Activated naive CD4-positive, alpha-beta T cell treated with anti-CD3 and anti-CD28 coated beads for 36 hours (primary cell): ENCODE measurements around the gene NHEJ1. TPM values are rescaled to one million over a fixed set of nuclear protein-coding genes. Genes with fewer than 3 reads are reported as not detected.
A peak's percentile ranks its signal among the peaks of the same experiment; 100 is the strongest.
"Not testable (repeated sequence)": the region's sequence is repeated elsewhere in the genome, so short reads cannot be mapped to it uniquely, and the experiment has no call there.

Source experiments
- CTCF ChIA-PET: fragments of 350-600 bp; sonication (Branson Sonifier 250); formaldehyde crosslinking; loops from one replicate; lab custom pipeline; 2021; ENCODE audit warnings: antibody characterized with exemption; lab: Charles Lee
- DNase-seq: peaks from one replicate; pipeline ENCODE4 v3.0.0-alpha.2; 2020
- H3K27ac Mint-ChIP-seq: one replicate; pipeline ENCODE4 v1.8.0; 2021; ENCODE audit warnings: mild to moderate bottlenecking, mixed read lengths
- H3K27me3 Mint-ChIP-seq: one replicate; pipeline ENCODE4 v1.8.0; 2021; ENCODE audit warnings: low read depth, mixed read lengths
- H3K36me3 Mint-ChIP-seq: one replicate; pipeline ENCODE4 v1.8.0; 2021; ENCODE audit warnings: low read depth, mixed read lengths
- H3K4me1 Mint-ChIP-seq: one replicate; pipeline ENCODE4 v1.8.0; 2021; ENCODE audit warnings: low read depth, mixed read lengths
- H3K4me3 Mint-ChIP-seq: one replicate; pipeline ENCODE4 v1.8.0; 2021; ENCODE audit warnings: mild to moderate bottlenecking, moderate library complexity, mixed read lengths
- H3K9me3 Mint-ChIP-seq: one replicate; pipeline ENCODE4 v1.8.0; 2021; ENCODE audit warnings: mixed read lengths
- intact Hi-C: fragments of 100-400 bp; cut with micrococcal nuclease; formaldehyde crosslinking; loops from one replicate; pipeline ENCODE4 v1.15.1; 2023
- total RNA-seq, 2 experiments: library from RNA; stranded (reverse); gene quantifications; one replicate each; pipeline ENCODE4 v1.2.3, GENCODE V29; 2021

Gene NHEJ1
- total RNA-seq, 2 experiments from 2014 or later: 24.4 to 26.6 TPM

DNA sequence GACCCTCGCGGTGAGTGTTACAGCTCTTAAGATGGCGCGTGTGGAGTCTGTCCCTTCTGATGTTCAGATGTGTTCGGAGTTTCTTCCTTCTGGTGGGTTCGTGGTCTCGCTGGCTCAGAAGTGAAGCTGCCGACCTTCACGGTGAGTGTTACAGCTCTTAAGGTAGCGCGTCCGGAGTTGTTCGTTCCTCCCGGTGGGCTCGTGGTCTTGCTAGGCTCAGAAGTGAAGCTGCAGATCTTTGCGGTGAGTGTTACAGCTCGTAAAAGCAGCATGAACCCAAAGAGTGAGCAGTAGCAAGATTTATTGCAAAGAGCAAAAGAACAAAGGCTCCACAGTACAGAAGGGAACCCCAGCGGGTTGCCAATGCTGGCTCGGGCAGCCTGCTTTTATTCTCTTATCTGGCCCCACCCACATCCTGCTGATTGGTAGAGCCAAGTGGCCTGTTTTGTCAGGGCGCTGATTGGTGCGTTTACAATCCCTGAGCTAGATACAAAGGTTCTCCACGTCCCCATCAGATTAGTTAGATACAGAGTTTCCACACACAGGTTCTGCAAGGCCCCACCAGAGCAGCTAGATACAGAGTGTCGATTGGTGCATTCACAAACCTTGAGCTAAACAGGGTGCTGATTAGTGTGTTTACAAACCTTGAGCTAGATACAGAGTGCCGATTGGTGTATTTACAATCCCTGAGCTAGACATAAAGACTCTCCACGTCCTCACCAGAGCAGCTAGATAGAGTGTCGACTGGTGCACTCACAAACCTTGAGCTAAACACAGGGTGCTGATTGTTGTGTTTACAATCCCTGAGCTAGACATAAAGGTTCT, 40.1 kb upstream of the NHEJ1 start:
- intact Hi-C loops, H3K9me3 Mint-ChIP-seq: not testable (repeated sequence)
- H3K4me1 Mint-ChIP-seq: peaks cover 12% of the 10 kb centered on the region

DNA sequence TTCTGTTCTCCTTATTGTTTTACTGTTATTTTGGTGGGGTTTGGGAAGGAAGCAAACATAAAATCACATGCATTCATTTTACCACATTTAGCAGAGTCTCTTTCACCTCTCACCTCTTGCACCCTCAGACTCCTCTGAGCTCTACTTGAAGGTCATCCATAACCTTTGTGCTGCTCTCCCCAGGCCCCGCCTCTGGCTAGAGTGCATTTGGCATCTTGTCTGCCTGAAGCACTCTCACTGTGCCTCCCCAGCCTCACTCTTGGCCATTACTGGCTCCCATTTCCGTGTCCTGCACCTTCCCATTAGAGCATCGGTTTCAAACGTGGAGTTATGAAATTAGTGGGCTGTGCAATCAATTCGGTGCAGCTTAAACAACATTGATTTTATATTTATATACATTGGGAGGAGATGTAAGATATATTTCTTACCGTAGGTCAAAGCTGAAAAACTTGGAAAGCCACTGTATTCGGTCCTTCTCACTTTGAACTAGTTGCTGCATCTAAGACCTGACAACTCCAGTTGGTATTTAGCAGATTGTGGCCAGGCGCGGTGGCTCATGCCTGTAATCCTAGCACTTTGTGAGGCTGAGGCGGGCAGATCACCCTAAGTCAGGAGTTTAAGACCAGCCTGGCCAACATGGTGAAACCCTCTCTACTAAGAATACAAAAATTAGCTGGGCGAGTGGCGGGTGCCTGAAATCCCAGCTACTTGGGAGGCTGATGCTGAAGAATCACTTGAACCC, 39.0 kb upstream of the NHEJ1 start:
- intact Hi-C loops: no loop called here
- Mint-ChIP-seq H3K27me3 (no peaks in the 10 kb centered on the region), H3K4me1 (peaks cover 12% of the 10 kb centered on the region), H3K36me3 (no peaks in the 10 kb centered on the region), H3K27ac (no peak overlapping the region), H3K9me3 (peaks cover 7% of the 10 kb centered on the region), H3K4me3 (no peak overlapping the region)
- DNase-seq: no peak
- CTCF ChIA-PET: interaction anchor here (0.8 to 1.9 kb wide), 4 partner anchors 21 to 95 kb away, joined by 3 to 4 read pairs (median 3); no protein-coding TSS in a partner anchor

More for the DNA sequence above, 40.1 kb upstream of the NHEJ1 start:
- CTCF ChIA-PET: interaction anchor here (1.0 to 1.9 kb wide), 4 partner anchors 19 to 94 kb away, joined by 3 to 6 read pairs (median 4); no protein-coding TSS in a partner anchor
- Mint-ChIP-seq H3K27ac (peak overlapping the region; percentile 81), H3K4me3 (peak overlapping the region; percentile 73)
- H3K36me3 Mint-ChIP-seq, H3K27me3 Mint-ChIP-seq: not testable (repeated sequence)
- DNase-seq: peak; percentile 37

DNA sequence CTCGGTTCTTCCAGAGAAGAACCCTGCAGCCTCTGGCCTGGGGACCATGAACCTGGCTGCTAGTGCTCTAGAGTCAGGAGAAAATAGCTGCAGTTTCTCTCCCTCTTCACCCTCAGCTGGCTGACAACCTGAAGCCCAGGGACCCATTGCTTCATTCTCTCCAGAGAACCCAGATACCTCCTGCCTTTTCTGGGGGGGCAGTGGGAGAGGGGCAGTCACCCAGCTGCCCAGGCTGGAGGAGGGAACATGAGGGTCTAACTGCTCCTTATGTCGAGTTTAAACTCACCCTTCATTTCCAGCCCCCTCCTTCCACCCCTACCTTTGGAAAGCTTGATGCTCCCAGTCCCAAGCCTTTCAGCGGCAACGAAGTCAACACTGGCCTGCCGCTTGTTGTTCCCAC, 38.4 kb upstream of the NHEJ1 start:
- Mint-ChIP-seq H3K27ac (no peak overlapping the region), H3K4me1 (peaks cover 12% of the 10 kb centered on the region), H3K9me3 (peaks cover 5% of the 10 kb centered on the region), H3K4me3 (no peak overlapping the region), H3K36me3 (no peaks in the 10 kb centered on the region), H3K27me3 (no peaks in the 10 kb centered on the region)
- CTCF ChIA-PET: interaction anchor here (0.8 to 1.0 kb wide), 3 partner anchors 20 to 96 kb away, joined by 3 read pairs; no protein-coding TSS in a partner anchor
- intact Hi-C loops: no loop called here
- DNase-seq: no peak

DNA sequence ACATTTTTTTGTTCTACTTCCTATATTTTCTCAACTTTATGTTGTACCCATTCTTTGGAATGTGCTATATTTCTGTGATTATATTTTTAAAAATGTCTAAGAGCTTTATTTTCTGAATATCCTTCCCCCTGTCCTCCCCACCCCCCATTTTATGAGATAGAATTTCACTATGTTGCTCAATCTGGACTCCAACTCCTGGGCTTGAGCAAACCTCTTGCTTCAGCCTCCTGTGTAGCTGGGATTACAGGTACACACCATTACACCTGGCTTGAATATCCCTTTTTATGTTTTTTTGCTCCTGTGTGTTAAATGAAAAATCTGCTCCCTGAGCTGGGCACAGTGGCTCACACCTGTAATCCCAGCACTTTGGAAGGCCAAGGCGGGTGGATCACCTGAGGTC, 36.8 kb upstream of the NHEJ1 start:
- no peak overlapping the region for H3K27ac Mint-ChIP-seq
- DNase-seq: no peak
- H3K36me3 Mint-ChIP-seq: no peaks in the 10 kb centered on the region
- H3K9me3 Mint-ChIP-seq: peaks cover 3% of the 10 kb centered on the region
- H3K4me3 Mint-ChIP-seq: no peak overlapping the region
- CTCF ChIA-PET: interaction anchor here (0.7 to 1.1 kb wide), 3 partner anchors 9 to 104 kb away, joined by 3 read pairs; partner anchors contain the start of genes ANKZF1, ATG9A and ZFAND2B
- no peaks in the 10 kb centered on the region for H3K27me3 Mint-ChIP-seq
- peaks cover 12% of the 10 kb centered on the region for H3K4me1 Mint-ChIP-seq
- intact Hi-C loops: no loop called here

DNA sequence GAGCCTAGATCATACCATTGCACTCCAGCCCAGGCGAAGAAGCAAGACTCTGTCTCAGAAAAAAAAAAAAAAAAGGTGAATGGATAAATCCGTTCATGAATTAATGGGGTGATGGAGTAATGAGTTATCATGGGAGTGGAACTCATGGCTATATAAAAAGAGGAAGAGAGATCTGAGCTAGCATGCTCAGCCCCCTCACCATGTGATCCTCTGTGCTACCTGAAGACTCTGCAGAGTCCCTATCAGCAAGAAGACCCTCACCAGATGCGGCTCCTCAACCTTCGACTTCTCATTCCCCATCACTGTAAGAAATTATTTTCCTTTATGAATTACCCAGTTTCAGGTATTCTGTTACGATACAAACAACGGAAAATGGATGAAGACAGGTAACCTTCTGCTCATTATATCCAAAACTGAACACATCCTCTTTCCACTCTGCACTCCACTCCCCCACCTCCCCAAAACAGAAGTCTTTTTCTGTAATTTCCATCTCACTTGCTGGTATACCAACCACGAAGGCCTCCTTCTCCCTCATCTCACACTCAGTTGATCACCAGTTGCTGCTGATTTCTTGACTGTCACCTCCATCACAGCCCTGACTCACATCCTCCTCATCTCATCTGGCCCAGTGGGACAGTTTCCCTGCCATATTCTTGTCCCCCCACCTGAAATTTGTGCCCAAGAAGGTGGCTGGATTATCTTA, 26.3 kb upstream of the NHEJ1 start:
- H3K9me3 Mint-ChIP-seq: no peaks in the 10 kb centered on the region
- peaks cover 24% of the 10 kb centered on the region for H3K4me1 Mint-ChIP-seq
- peak; percentile 68 for DNase-seq
- no peaks in the 10 kb centered on the region for H3K27me3 Mint-ChIP-seq
- H3K4me3 Mint-ChIP-seq: no peak overlapping the region
- CTCF ChIA-PET: no interaction called here
- peaks cover 10% of the 10 kb centered on the region for H3K36me3 Mint-ChIP-seq
- H3K27ac Mint-ChIP-seq: peak overlapping the region; percentile 82
- intact Hi-C loops: loop anchor here (1.0 kb wide), 1 partner anchor 9 kb away; the partner anchor contains the start of gene RETREG2

DNA sequence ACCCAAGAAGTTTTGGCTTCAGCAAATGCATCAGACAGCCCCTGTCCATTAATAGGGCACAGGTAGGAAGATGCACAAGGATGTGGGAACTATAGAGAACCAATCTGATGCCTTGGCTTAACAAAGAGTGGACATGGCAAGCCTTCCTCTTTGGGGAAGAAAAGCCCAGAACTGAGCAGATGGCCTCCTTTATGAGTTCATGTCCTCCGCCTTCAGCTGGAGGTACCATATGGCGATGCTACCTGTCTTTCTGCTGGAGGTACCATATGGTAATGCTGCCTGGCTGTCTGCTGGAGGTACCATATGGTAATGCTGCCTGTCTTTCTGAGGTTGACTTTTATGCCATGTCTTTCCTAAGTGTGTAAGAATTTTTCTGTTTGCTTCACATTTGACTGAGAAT, 23.5 kb upstream of the NHEJ1 start:
- Mint-ChIP-seq H3K27ac (peak overlapping the region; percentile 32), H3K36me3 (peaks cover 22% of the 10 kb centered on the region), H3K4me1 (peaks cover 47% of the 10 kb centered on the region), H3K9me3 (no peaks in the 10 kb centered on the region), H3K27me3 (no peaks in the 10 kb centered on the region), H3K4me3 (no peak overlapping the region)
- no peak for DNase-seq
- intact Hi-C loops: no loop called here
- CTCF ChIA-PET: no interaction called here

DNA sequence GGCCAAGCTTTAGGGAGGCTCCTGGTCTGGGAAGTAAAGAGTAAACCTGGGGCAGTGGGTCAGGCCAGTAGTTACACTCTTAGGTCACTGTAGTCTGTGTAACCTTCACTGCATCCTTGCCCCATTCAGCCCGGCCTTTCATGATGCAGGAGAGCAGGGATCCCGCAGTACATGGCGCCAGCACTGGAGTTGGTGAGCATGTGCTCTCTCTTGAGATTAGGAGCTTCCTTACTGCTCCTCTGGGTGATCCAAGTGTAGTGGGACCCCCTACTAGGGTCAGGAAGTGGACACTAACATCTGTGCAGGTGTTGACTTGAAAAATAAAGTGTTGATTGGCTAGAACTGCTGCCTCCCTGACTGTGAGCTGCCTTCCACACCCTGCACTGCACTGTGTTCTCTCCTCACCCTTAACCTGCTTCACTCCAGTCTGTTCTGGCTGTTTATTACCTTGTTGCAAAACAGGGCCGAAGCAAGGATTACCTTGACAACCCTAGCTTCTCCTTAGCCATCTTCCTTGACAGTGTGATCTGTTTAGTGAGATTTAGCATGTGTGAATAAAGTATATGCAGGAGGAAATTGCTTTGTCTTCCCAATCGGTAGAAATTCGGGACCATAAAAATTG, 22.6 kb upstream of the NHEJ1 start:
- intact Hi-C loops: no loop called here
- Mint-ChIP-seq H3K27ac (peak overlapping the region; percentile 13), H3K27me3 (no peaks in the 10 kb centered on the region), H3K9me3 (no peaks in the 10 kb centered on the region), H3K36me3 (peaks cover 22% of the 10 kb centered on the region), H3K4me3 (no peak overlapping the region), H3K4me1 (peaks cover 49% of the 10 kb centered on the region)
- no peak for DNase-seq
- CTCF ChIA-PET: interaction anchor here (1.1 to 2.8 kb wide), 7 partner anchors 10 to 115 kb away, joined by 3 to 14 read pairs (median 6); partner anchors contain the start of genes SLC23A3 and ZFAND2B

DNA sequence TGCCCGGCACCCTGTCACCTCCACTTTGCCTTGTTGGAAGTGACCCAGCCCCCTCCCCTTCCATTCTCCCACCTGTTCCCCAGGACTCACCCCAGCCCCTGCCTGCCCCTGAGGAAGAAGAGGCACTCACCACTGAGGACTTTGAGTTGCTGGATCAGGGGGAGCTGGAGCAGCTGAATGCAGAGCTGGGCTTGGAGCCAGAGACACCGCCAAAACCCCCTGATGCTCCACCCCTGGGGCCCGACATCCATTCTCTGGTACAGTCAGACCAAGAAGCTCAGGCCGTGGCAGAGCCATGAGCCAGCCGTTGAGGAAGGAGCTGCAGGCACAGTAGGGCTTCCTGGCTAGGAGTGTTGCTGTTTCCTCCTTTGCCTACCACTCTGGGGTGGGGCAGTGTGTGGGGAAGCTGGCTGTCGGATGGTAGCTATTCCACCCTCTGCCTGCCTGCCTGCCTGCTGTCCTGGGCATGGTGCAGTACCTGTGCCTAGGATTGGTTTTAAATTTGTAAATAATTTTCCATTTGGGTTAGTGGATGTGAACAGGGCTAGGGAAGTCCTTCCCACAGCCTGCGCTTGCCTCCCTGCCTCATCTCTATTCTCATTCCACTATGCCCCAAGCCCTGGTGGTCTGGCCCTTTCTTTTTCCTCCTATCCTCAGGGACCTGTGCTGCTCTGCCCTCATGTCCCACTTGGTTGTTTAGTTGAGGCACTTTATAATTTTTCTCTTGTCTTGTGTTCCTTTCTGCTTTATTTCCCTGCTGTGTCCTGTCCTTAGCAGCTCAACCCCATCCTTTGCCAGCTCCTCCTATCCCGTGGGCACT, 21.9 kb upstream of the NHEJ1 start:
- no peaks in the 10 kb centered on the region for H3K9me3 Mint-ChIP-seq
- peaks cover 24% of the 10 kb centered on the region for H3K36me3 Mint-ChIP-seq
- peak overlapping the region; percentile 76 for H3K27ac Mint-ChIP-seq
- peaks cover 48% of the 10 kb centered on the region for H3K4me1 Mint-ChIP-seq
- intact Hi-C loops: no loop called here
- peak; percentile 45 for DNase-seq
- no peaks in the 10 kb centered on the region for H3K27me3 Mint-ChIP-seq
- CTCF ChIA-PET: interaction anchor here (1.1 to 2.8 kb wide), 8 partner anchors 9 to 116 kb away, joined by 3 to 14 read pairs (median 6); partner anchors contain the start of genes SLC23A3 and ZFAND2B
- no peak overlapping the region for H3K4me3 Mint-ChIP-seq

DNA sequence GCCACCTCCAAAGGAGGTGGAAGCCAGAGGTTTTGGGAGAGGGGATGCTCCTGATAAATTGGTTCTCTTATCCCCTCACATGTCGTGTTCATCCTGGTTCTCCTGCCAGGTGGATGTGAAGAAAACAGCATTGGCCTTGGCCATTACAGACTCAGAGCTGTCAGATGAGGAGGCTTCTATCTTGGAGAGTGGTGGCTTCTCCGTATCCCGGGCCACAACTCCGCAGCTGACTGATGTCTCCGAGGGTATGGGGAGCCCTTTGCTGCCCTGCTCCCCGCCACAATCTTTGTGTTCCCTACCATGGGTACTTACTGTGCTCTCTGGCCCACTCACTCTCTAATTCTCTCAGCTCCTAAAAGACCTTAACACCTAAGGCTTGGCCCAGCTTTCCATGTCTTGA, 20.9 kb upstream of the NHEJ1 start:
- Mint-ChIP-seq H3K36me3 (peaks cover 30% of the 10 kb centered on the region), H3K27ac (peak overlapping the region; percentile 76)
- CTCF ChIA-PET: interaction anchor here (0.7 to 2.8 kb wide), 6 partner anchors 8 to 113 kb away, joined by 4 to 14 read pairs (median 6); partner anchors contain the start of genes SLC23A3 and ZFAND2B

DNA sequence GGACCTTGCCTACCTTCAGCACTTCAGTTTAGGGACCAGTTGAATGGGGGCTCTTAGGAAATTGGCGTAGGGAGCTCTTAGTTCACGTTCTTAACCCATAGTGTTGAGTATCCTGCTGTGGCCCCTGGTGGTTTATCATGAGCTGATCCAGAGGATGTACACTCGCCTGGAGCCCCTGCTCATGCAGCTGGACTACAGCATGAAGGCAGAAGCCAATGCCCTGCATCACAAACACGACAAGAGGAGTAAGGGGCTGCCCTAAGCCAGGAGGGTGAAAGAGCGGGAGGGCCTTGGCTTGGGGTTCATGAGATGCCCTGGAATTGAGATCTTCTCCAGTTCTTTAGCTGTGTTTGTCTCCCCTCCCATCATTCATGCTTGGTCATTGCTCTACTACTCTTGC, 20.3 kb upstream of the NHEJ1 start:
- no peaks in the 10 kb centered on the region for H3K27me3 Mint-ChIP-seq
- peak overlapping the region; percentile 76 for H3K27ac Mint-ChIP-seq
- peaks cover 30% of the 10 kb centered on the region for H3K36me3 Mint-ChIP-seq
- intact Hi-C loops: no loop called here
- no peaks in the 10 kb centered on the region for H3K9me3 Mint-ChIP-seq
- no peak for DNase-seq
- no peak overlapping the region for H3K4me3 Mint-ChIP-seq
- CTCF ChIA-PET: interaction anchor here (0.7 to 2.8 kb wide), 4 partner anchors 10 to 114 kb away, joined by 3 to 14 read pairs (median 6); partner anchors contain the start of genes SLC23A3 and ZFAND2B
- peaks cover 37% of the 10 kb centered on the region for H3K4me1 Mint-ChIP-seq

More for the DNA sequence above, 20.9 kb upstream of the NHEJ1 start:
- peaks cover 39% of the 10 kb centered on the region for H3K4me1 Mint-ChIP-seq
- H3K27me3 Mint-ChIP-seq: no peaks in the 10 kb centered on the region
- H3K9me3 Mint-ChIP-seq: no peaks in the 10 kb centered on the region
- DNase-seq: no peak
- H3K4me3 Mint-ChIP-seq: no peak overlapping the region
- intact Hi-C loops: no loop called here
